ENCODE results near the gene RTL9.

GRCh38 chrX:110389570-110389969, 30.9 kb downstream of the RTL9 start:
- no peak for TF ChIP-seq CTCF (IDR thresholded peaks at IDR 0.05 in 2 of 3, conservative IDR thresholded peaks at IDR 0.05 in 1 of 3; ENCODE audit: insufficient read depth in 2 of 3, low read depth in 1 of 3, low read length in 3 of 3)
- TF ChIP-seq FOXJ3 (CRISPR knock-in tag; IDR thresholded peaks at IDR 0.05): no peak
- no peak for TF ChIP-seq NCOA1 (IDR thresholded peaks at IDR 0.05; ENCODE audit: low read depth)
- TF ChIP-seq RBFOX2 (IDR thresholded peaks at IDR 0.05; ENCODE audit: low read depth, low read length): no peak
- no peak for TF ChIP-seq GABPA (tag; conservative IDR thresholded peaks at IDR 0.05; ENCODE audit: low read depth)

Data from K562 (cell line).